Mesenchymal stem cell (in vitro differentiated cells and primary cell): ENCODE data around the gene CENPP.

Experiments
- DNase-seq: peaks from one replicate; pipeline ENCODE4 v3.0.0-alpha.2; 2013
- H2AFZ ChIP-seq: one replicate; pipeline ENCODE4 v1.6.1; 2013; ENCODE audit warnings: low read depth, mild to moderate bottlenecking, control low read depth, inconsistent platforms, low read length, moderate library complexity
- H2AK5ac ChIP-seq: 2 replicates; pipeline ENCODE4 v1.6.1; 2013; ENCODE audit warnings: low read length, moderate library complexity, mild to moderate bottlenecking, inconsistent platforms; ENCODE audit not compliant: severe bottlenecking
- H2BK120ac ChIP-seq: one replicate; pipeline ENCODE4 v1.6.1; 2013; ENCODE audit warnings: low read depth, mild to moderate bottlenecking, inconsistent platforms, low read length, moderate library complexity
- H2BK12ac ChIP-seq, 2 experiments: one replicate each; pipeline ENCODE4 v1.6.1; 2013; ENCODE audit warnings: inconsistent platforms in 2 of 2, low read length in 2 of 2, mild to moderate bottlenecking in 2 of 2, moderate library complexity in 2 of 2, control low read depth in 1 of 2
- H2BK15ac ChIP-seq: one replicate; pipeline ENCODE4 v1.6.1; 2013; ENCODE audit warnings: mild to moderate bottlenecking, low read depth, inconsistent platforms; ENCODE audit not compliant: poor library complexity, severe bottlenecking
- H2BK5ac ChIP-seq: 2 replicates; pipeline ENCODE4 v1.6.1; 2013; ENCODE audit warnings: low read depth, mild to moderate bottlenecking, low read length, control low read depth, inconsistent platforms; ENCODE audit not compliant: poor library complexity, severe bottlenecking
- H3K14ac ChIP-seq, 2 experiments: one replicate each; pipeline ENCODE4 v1.6.1; 2013; ENCODE audit warnings: inconsistent platforms in 2 of 2, low read length in 2 of 2, control low read depth in 1 of 2, mild to moderate bottlenecking in 1 of 2, moderate library complexity in 1 of 2
- H3K18ac ChIP-seq, 2 experiments: one replicate each; pipeline ENCODE4 v1.6.1; 2013; ENCODE audit warnings: inconsistent platforms in 2 of 2, low read length in 2 of 2, control low read depth in 1 of 2, low read depth in 1 of 2, mild to moderate bottlenecking in 1 of 2
- H3K23ac ChIP-seq, 2 experiments: one replicate each; pipeline ENCODE4 v1.6.1; 2013; ENCODE audit warnings: inconsistent platforms in 2 of 2, low read length in 2 of 2, mild to moderate bottlenecking in 2 of 2, moderate library complexity in 2 of 2, control low read depth in 1 of 2
- H3K27ac ChIP-seq: 2 replicates; pipeline ENCODE4 v1.5.1; 2013; ENCODE audit warnings: mild to moderate bottlenecking, moderate library complexity, low read length, control low read depth, inconsistent platforms; ENCODE audit not compliant: poor library complexity, severe bottlenecking
- H3K27me3 ChIP-seq, 2 experiments: 2 replicates each; pipeline versions ENCODE4 v1.6.1 to v1.7.0; 2013; ENCODE audit warnings: low read length in 2 of 2, mild to moderate bottlenecking in 2 of 2, moderate library complexity in 2 of 2, control low read depth in 1 of 2, inconsistent platforms in 1 of 2; ENCODE audit not compliant: control insufficient read depth in 1 of 2, insufficient read depth in 1 of 2
- H3K36me3 ChIP-seq, 2 experiments: 2 replicates each; pipeline versions ENCODE4 v1.6.1 to v1.7.0; 2013; ENCODE audit warnings: low read length in 2 of 2, control low read depth in 1 of 2, inconsistent platforms in 1 of 2, low read depth in 1 of 2, mild to moderate bottlenecking in 1 of 2; ENCODE audit not compliant: insufficient read depth in 2 of 2, control insufficient read depth in 1 of 2
- H3K4ac ChIP-seq, 2 experiments: one replicate each; pipeline ENCODE4 v1.6.1; 2013; ENCODE audit warnings: inconsistent platforms in 2 of 2, low read length in 2 of 2, mild to moderate bottlenecking in 2 of 2, moderate library complexity in 2 of 2, control low read depth in 1 of 2, low read depth in 1 of 2
- H3K4me1 ChIP-seq: 2 replicates; pipeline ENCODE4 v1.6.1; 2013; ENCODE audit warnings: low read depth, low read length, control low read depth; ENCODE audit not compliant: control insufficient read depth, insufficient read depth
- H3K4me2 ChIP-seq: 2 replicates; pipeline ENCODE4 v1.6.1; 2013; ENCODE audit warnings: low read length, mild to moderate bottlenecking, inconsistent platforms; ENCODE audit not compliant: poor library complexity, severe bottlenecking
- H3K4me3 ChIP-seq, 2 experiments: 2 replicates each; pipeline versions ENCODE4 v1.5.1 to v1.7.0; 2013; ENCODE audit warnings: low read length in 2 of 2, mild to moderate bottlenecking in 2 of 2, control low read depth in 1 of 2, low read depth in 1 of 2; ENCODE audit not compliant: insufficient read depth in 1 of 2
- H3K79me1 ChIP-seq: replicated peaks from 2 replicates; pipeline ENCODE4 v1.6.1; 2013; ENCODE audit warnings: mild to moderate bottlenecking, control low read depth, low read length, inconsistent platforms; ENCODE audit not compliant: poor library complexity, severe bottlenecking
- H3K9ac ChIP-seq: 2 replicates; pipeline ENCODE4 v1.7.0; 2013; ENCODE audit warnings: mild to moderate bottlenecking, low read length, moderate library complexity
- H3K9me3 ChIP-seq: 2 replicates; pipeline ENCODE4 v1.7.0; 2013; ENCODE audit warnings: mild to moderate bottlenecking, low read length; ENCODE audit not compliant: control insufficient read depth
- H4K8ac ChIP-seq: one replicate; pipeline ENCODE4 v1.6.1; 2013; ENCODE audit warnings: inconsistent platforms, mild to moderate bottlenecking, low read length, moderate library complexity
- H4K91ac ChIP-seq: one replicate; pipeline ENCODE4 v1.6.1; 2013; ENCODE audit warnings: mild to moderate bottlenecking, low read length, inconsistent platforms
- WGBS: methylation state at CpG from one replicate; pipeline ENCODE4 v1.1.7; 2013; ENCODE audit warnings: mixed read lengths; 5-methylcytosine and 5-hydroxymethylcytosine counted together

The CENPP gene

GRCh38 chr9:92482805-92483204 lies 157.1 kb downstream of the CENPP start:
- H3K4me1 ChIP-seq = peaks cover 3% of the 10 kb centered on the region
- H3K4me3 ChIP-seq = no peak overlapping the region
- no peaks in the 10 kb centered on the region for H3K27me3 ChIP-seq
- no peak overlapping the region for H2BK5ac ChIP-seq
- H4K8ac ChIP-seq = no peak overlapping the region
- no peak for DNase-seq
- H3K9ac ChIP-seq = peak overlapping the region; percentile 88
- H2AK5ac ChIP-seq = no peak overlapping the region
- no peak overlapping the region for H3K14ac ChIP-seq
- H3K23ac ChIP-seq = no peak overlapping the region
- no peak overlapping the region for H3K4ac ChIP-seq
- H3K18ac ChIP-seq = no peak overlapping the region
- no peak overlapping the region for H4K91ac ChIP-seq
- H2BK15ac ChIP-seq = no peak overlapping the region
- no peaks in the 10 kb centered on the region for H3K36me3 ChIP-seq
- H3K27ac ChIP-seq = no peak overlapping the region
- no peak overlapping the region for H3K4me2 ChIP-seq
- H2AFZ ChIP-seq = no peak overlapping the region
- no peak overlapping the region for H2BK120ac ChIP-seq
- H3K9me3 ChIP-seq = no peaks in the 10 kb centered on the region
- no peak overlapping the region for H2BK12ac ChIP-seq
- no peaks in the 10 kb centered on the region for H3K79me1 ChIP-seq

DNA sequence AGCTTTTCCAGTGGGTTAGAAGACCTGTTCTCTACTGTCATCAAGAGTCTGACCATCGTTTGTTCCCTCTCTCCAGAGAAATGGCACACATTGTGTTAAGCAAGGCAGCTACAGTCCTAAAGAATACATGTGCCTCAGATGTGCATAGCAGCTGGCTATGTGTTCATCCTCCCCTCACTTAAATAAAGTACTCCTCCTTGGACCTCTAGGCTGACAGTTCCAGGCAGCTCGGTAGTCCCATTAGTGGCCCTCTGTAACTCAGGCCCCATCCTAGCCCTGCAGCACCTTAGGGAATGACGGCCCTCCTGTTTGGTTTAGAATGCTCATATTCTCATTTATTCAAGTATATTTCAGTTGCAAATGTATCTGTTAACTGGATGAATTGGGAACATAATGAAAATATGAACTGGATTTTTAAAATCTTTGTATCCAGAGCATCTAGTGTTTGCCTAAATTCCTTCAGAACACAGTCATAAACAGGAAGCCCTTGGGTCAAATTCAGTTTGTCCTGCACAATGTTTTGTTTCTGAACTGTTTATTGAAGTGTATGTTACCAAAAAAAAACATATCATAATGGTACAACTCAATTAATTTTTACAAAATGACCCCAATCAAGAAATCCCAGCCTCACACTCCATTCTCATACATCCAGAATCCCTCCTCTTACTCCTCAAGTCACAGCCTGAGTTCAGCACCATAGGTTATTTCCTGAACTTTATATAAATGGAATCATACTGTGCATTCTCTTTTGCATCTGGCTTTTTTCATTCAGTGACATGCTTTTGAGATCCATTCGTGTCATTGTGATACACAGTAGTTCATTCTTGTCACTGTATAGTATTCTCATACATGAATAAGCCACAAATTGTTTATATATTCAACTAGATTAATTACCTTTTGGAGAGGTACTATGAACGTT lies 158.1 kb downstream of the CENPP start:
- H3K23ac ChIP-seq = no peak overlapping the region
- peak overlapping the region; percentile 17 for H3K9ac ChIP-seq
- peak; percentile 55 for DNase-seq
- WGBS = 60% methylated on average over 2 of the region's 5 CpGs
- no peaks in the 10 kb centered on the region for H3K36me3 ChIP-seq
- H2BK15ac ChIP-seq = peak overlapping the region; percentile 56
- H2BK12ac ChIP-seq = peak overlapping the region; percentile 70 to 97
- H3K27me3 ChIP-seq = no peaks in the 10 kb centered on the region
- H2BK120ac ChIP-seq = peak overlapping the region; percentile 24
- peak overlapping the region; percentile 90 to 95 for H3K18ac ChIP-seq
- H3K79me1 ChIP-seq = no peaks in the 10 kb centered on the region
- no peak overlapping the region for H2AK5ac ChIP-seq
- no peak overlapping the region for H3K27ac ChIP-seq
- peak overlapping the region; percentile 46 to 95 for H3K4ac ChIP-seq
- peak overlapping the region; percentile 29 for H2AFZ ChIP-seq
- H2BK5ac ChIP-seq = no peak overlapping the region
- no peak overlapping the region for H3K4me2 ChIP-seq
- peak overlapping the region; percentile 83 for H4K8ac ChIP-seq
- H3K9me3 ChIP-seq = no peaks in the 10 kb centered on the region
- peak overlapping the region; percentile 84 for H4K91ac ChIP-seq
- peaks cover 3% of the 10 kb centered on the region for H3K4me1 ChIP-seq
- peak overlapping the region in 1 of 2 experiments; percentile 95 for H3K14ac ChIP-seq
- peak overlapping the region in 1 of 2 experiments; percentile 35 for H3K4me3 ChIP-seq

DNA sequence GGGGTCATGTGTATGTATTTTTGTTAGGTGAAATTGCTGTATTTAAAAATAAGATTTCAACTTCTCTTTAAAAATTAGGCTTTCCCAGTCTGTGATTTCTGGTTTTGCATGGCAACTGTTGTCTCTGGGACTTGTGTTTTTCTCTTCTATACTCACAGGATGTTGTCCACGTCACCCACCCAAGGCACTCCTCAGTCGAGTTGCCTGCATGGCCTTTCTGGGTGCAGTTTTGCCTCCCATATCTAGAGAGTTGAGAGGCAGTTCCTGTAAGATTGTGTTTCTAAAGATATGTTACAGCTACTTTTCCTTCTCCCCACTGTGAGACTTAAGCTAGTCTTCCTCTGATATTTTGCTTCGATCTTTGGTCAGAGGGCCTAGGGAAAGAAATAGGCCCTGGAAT lies 158.8 kb downstream of the CENPP start:
- H3K4me1 ChIP-seq = peaks cover 4% of the 10 kb centered on the region
- H2BK120ac ChIP-seq = peak overlapping the region; percentile 64
- no peak overlapping the region for H3K4me3 ChIP-seq
- H3K9me3 ChIP-seq = no peaks in the 10 kb centered on the region
- peak overlapping the region; percentile 25 to 36 for H3K14ac ChIP-seq
- no peak overlapping the region for H2BK5ac ChIP-seq
- WGBS = 100% methylated on average over 1 of the region's 3 CpGs
- peak overlapping the region; percentile 17 for H3K9ac ChIP-seq
- peak; percentile 41 for DNase-seq
- H2BK12ac ChIP-seq = peak overlapping the region; percentile 85 to 90
- H3K27ac ChIP-seq = no peak overlapping the region
- H3K27me3 ChIP-seq = no peaks in the 10 kb centered on the region
- H2BK15ac ChIP-seq = no peak overlapping the region
- no peak overlapping the region for H2AFZ ChIP-seq
- no peak overlapping the region for H4K91ac ChIP-seq
- peak overlapping the region; percentile 74 for H4K8ac ChIP-seq
- peak overlapping the region; percentile 72 to 95 for H3K18ac ChIP-seq
- H3K23ac ChIP-seq = peak overlapping the region in 1 of 2 experiments; percentile 96
- peak overlapping the region; percentile 66 to 88 for H3K4ac ChIP-seq
- H3K79me1 ChIP-seq = no peaks in the 10 kb centered on the region
- H3K36me3 ChIP-seq = no peaks in the 10 kb centered on the region
- no peak overlapping the region for H2AK5ac ChIP-seq
- H3K4me2 ChIP-seq = no peak overlapping the region

DNA sequence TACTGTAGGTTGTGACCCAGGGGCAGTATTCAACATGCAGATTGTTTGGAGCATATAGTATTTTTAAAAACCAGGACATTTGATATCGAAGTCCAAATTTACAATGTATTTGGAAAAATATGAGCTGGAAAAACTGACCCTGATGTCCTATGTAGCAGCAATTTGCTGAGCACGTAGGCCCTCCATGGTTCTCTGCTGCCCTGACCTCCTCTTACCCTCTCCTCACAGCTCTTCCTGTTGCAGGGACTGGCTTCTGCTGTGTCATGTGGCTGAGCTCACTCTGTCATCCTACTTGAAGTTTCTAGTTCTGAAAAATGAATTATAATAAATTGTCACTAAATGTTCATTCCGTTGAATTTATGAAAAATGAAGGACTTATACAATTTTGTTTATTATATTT lies 160.6 kb downstream of the CENPP start:
- no peak overlapping the region for H3K4ac ChIP-seq
- no peak overlapping the region for H3K9ac ChIP-seq

More for the DNA sequence above, 160.6 kb downstream of the CENPP start:
- Histone ChIP-seq H3K23ac (no peak overlapping the region), H4K91ac (no peak overlapping the region), H2BK5ac (no peak overlapping the region), H3K4me3 (no peak overlapping the region), H4K8ac (no peak overlapping the region), H3K36me3 (no peaks in the 10 kb centered on the region), H3K14ac (no peak overlapping the region), H2AK5ac (no peak overlapping the region), H3K18ac (peak overlapping the region in 1 of 2 experiments; percentile 76), H2BK120ac (no peak overlapping the region), H2AFZ (no peak overlapping the region), H3K4me2 (no peak overlapping the region), H2BK15ac (no peak overlapping the region), H3K4me1 (peaks cover 3% of the 10 kb centered on the region), H3K27ac (no peak overlapping the region), H3K9me3 (no peaks in the 10 kb centered on the region), H2BK12ac (no peak overlapping the region), H3K79me1 (no peaks in the 10 kb centered on the region), H3K27me3 (no peaks in the 10 kb centered on the region)
- WGBS = 17% methylated on average over 1 of the region's 3 CpGs
- no peak for DNase-seq
